ENCODE measurements around the gene FAM107B.

GRCh38 chr10:14652067-14652466, 122.6 kb downstream of the FAM107B start:
- TF ChIP-seq EZH2 (IDR thresholded peaks at IDR 0.05), result no peak
- no peak for TF ChIP-seq CTCF (IDR thresholded peaks at IDR 0.05)

Measured in neural progenitor cell (in vitro differentiated cells).